ENCODE data around the gene EBF3. TPM values are rescaled to one million over a fixed set of nuclear protein-coding genes. Genes with fewer than 3 reads are reported as not detected.

EBF3 gene
- total RNA-seq, 6 experiments from 2014 or later = 0.12 TPM; not detected in 5

DNA sequence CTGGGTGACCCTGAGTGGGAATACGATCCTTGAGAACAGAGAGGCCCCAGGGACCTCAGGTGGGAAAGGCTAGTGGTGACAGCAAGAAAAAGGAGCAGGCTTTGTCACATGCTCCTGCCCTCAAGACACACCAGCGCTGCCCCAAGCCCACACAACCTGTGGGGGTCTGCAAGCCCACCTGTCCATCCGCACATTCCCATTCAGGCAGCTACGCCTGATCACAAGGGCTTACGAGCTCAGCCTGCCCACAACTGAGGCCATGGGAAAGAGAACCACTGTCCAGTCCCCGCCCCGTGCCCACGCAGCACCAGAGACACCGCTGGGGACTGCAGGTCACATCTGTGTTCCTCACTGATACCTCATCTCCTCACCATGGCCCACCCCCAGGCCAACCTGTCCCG, 26.7 kb downstream of the EBF3 start:
- no peak for DNase-seq
- no peak for ATAC-seq

DNA sequence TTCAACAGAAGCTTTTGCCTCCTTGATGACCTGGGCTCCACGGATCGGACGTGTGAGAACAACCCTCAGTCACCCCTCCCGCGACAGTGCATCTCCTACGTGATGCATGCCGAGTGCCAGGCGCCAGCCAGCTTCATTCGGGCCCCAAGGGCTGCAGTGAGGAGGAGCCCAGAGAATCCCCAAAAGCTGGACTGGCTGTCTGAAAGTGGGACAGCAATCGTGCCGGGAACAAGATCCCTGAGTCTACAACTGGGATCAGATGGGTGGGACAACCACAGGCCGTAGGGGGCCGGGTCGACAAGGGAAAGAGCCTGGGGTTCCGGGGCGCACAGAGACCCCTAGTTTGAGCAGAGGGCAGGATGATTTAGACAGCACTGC, 27.2 kb downstream of the EBF3 start:
- no peaks in the 10 kb centered on the region for H3K9me3 ChIP-seq
- TF ChIP-seq CTCF (IDR thresholded peaks at IDR 0.05) (no peak), POLR2A (IDR thresholded peaks at IDR 0.05) (no peak)
- ATAC-seq = no peak

More for the DNA sequence above, 26.7 kb downstream of the EBF3 start:
- intact Hi-C loops (cut with DNase I) = no loop called here
- H3K27ac ChIP-seq = no peak overlapping the region
- no peak overlapping the region for H3K4me3 ChIP-seq
- WGBS (ENCODE audit: insufficient coverage, low coverage, low lambda C conversion rate, missing lambda C conversion rate) = 14% methylated on average over 1 of the region's 10 CpGs
- TF ChIP-seq CTCF (IDR thresholded peaks at IDR 0.05) = no peak
- TF ChIP-seq POLR2A (IDR thresholded peaks at IDR 0.05) = no peak
- no peaks in the 10 kb centered on the region for H3K4me1 ChIP-seq
- no peaks in the 10 kb centered on the region for H3K9me3 ChIP-seq
- H3K36me3 ChIP-seq = no peaks in the 10 kb centered on the region
- no peaks in the 10 kb centered on the region for H3K27me3 ChIP-seq

GRCh38 chr10:129936266-129936922, 27.7 kb downstream of the EBF3 start:
- intact Hi-C loops (cut with DNase I) = no loop called here
- Histone ChIP-seq H3K36me3 (no peaks in the 10 kb centered on the region), H3K27me3 (no peaks in the 10 kb centered on the region), H3K4me1 (no peaks in the 10 kb centered on the region), H3K4me3 (no peak overlapping the region), H3K9me3 (no peaks in the 10 kb centered on the region), H3K27ac (no peak overlapping the region)
- ATAC-seq (peak in 1 of 4 donors; percentile 3), DNase-seq (no peak)
- TF ChIP-seq CTCF (IDR thresholded peaks at IDR 0.05) (no peak), POLR2A (IDR thresholded peaks at IDR 0.05) (no peak)
- 83% methylated on average over 1 of the region's 5 CpGs for WGBS (ENCODE audit: insufficient coverage, low coverage, low lambda C conversion rate, missing lambda C conversion rate)

More for the DNA sequence above, 27.2 kb downstream of the EBF3 start:
- Histone ChIP-seq H3K27ac (no peak overlapping the region), H3K36me3 (no peaks in the 10 kb centered on the region), H3K27me3 (no peaks in the 10 kb centered on the region), H3K4me3 (no peak overlapping the region), H3K4me1 (no peaks in the 10 kb centered on the region)
- intact Hi-C loops (cut with DNase I) = no loop called here
- no peak for DNase-seq
- 60% methylated on average over 4 of the region's 16 CpGs for WGBS (ENCODE audit: insufficient coverage, low coverage, low lambda C conversion rate, missing lambda C conversion rate)

DNA sequence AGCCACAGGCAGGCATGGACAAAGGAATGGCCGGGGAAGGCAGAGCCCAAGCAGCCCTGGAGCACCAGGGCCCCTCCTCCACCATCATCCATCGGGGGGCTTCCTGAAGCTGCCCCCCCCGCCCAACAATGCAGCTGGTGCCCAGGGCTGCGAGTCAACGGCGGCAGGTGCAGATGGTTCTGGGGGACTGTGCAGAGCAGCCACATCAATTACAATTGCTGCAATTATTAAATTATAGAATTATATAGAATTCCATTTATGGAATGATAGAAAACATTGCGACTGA, 28.3 kb downstream of the EBF3 start:
- H3K4me1 ChIP-seq = no peaks in the 10 kb centered on the region
- H3K36me3 ChIP-seq = no peaks in the 10 kb centered on the region
- no peak for DNase-seq
- H3K27me3 ChIP-seq = no peaks in the 10 kb centered on the region
- no peak overlapping the region for H3K4me3 ChIP-seq
- no peaks in the 10 kb centered on the region for H3K9me3 ChIP-seq
- no peak overlapping the region for H3K27ac ChIP-seq
- 68% methylated on average over 3 of the region's 7 CpGs for WGBS (ENCODE audit: insufficient coverage, low coverage, low lambda C conversion rate, missing lambda C conversion rate)
- TF ChIP-seq POLR2A (IDR thresholded peaks at IDR 0.05) (no peak), CTCF (IDR thresholded peaks at IDR 0.05) (no peak)
- ATAC-seq = no peak
- intact Hi-C loops (cut with DNase I) = no loop called here
